Measurements from ENCODE around the gene MIER3.

MIER3 gene

DNA sequence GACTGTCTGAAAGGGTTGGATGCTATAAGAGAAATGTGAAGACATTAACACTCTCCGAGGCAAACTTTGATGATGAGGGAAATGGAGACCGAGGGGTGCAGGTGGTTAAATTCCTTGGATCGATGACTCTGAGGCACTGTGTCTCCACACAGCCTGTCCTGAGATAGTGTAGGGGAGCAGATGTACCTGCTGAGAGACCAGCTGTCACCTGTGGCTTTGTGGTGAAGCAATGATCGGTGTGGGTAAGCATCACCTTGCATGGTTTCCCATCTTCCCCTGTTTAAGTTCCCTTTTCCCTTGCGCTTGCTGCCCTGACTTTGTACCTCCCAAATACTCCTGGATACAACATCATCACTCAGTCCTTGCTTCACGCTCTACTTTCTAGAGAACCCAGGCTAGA, 9.8 kb upstream of the MIER3 start:
- in situ Hi-C loops (cut with MboI; ENCODE audit: low sequenced_read_pairs), result no loop called here

DNA sequence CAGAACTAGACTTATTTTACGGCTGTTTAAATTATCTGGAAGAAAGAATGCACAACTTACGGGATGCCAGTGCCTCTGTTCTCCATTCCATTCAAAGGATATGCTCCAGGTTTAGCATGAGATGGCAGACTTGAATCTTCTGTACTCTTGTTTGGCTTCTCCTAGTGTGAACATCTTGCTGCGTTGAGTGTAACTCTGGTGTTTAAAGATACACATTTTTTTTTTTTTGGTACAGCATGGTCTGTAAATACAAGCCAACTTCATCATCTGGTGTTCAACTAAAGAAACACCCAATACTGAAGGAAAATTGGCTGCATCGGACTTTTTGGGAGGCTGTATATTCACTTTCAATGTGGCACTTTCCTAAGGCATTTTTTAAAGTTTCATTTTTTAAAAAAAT, 7.4 kb upstream of the MIER3 start:
- in situ Hi-C loops (cut with MboI; ENCODE audit: low sequenced_read_pairs), result no loop called here

DNA sequence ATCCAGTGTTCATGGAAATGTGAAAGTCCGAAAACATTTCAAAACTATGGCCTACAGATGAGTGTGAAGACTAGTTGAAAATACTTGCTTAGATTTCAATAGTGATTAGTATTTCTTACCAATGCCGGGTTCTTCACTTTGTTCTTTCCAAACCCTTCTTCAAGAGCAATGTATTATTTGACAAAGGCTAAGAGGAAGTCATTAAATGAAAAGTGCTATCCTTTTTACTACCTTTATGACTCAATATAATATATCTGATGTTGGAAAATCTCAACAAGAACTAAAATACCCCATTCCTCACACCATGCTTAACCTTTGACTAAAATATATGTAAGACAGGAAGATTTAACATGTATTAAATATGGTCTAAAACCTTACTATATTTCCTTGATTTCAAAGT, 6.7 kb upstream of the MIER3 start:
- in situ Hi-C loops (cut with MboI; ENCODE audit: low sequenced_read_pairs), result no loop called here

DNA sequence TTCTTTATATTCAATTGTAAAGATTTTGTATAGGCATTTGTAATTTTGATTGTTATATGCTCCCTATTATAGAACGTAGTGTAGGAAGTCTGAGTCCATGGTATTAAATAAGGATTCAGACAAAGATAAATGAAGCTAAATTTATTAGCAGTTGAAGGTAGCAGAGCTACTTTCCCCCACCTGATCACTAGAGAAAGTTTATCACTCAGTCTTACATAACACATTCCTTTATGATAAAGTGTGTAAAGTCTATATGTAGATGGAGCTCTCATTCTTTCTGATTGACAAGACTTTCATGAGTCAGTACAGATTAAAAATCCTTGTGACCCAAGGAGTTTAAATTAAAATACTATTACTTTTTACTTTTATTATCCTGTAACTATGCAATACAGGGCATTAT, 2.3 kb upstream of the MIER3 start:
- in situ Hi-C loops (cut with MboI; ENCODE audit: low sequenced_read_pairs), result no loop called here

DNA sequence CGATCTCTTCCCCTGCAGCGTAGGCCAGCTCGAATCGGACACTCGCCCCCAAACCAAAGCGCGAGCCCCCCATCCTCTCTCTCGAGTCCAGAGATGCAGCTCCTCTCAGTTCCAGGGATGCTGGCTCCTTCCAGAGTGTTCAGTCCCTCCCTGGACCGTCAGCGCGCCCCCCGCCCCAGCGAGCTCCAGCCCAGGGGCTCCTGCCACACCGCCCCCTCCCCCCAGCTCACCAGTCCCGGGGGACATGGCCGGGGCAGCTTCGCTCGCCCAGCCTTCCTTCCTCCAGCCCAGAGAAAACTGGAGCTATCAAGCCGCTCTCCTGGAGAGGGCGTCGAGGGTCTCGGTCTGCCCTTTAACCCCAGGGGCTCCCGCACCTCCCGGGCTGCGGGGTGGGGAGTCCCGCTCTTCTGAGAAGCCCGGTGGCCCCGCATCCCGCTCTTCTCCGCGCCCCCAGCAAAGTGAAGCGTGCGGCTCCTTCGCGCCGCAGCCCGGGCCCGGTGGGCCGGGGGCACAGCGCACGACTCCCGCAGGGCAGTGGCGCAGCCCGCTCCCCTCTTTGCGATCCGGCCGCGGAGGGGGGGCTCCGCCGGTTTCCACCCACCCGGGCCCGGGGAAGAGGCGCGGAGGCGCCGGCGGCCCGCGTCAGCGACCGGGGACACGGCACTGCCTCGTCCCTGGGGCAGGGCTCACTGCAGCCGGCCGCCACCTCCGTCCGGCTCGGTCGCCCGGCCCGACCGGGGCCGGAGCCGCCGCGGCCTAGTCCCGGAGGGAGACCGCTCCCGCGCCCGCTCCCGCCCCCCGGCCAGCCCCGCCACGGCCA, 587 bp downstream of the MIER3 start:
- in situ Hi-C loops (cut with MboI; ENCODE audit: low sequenced_read_pairs), result no loop called here

DNA sequence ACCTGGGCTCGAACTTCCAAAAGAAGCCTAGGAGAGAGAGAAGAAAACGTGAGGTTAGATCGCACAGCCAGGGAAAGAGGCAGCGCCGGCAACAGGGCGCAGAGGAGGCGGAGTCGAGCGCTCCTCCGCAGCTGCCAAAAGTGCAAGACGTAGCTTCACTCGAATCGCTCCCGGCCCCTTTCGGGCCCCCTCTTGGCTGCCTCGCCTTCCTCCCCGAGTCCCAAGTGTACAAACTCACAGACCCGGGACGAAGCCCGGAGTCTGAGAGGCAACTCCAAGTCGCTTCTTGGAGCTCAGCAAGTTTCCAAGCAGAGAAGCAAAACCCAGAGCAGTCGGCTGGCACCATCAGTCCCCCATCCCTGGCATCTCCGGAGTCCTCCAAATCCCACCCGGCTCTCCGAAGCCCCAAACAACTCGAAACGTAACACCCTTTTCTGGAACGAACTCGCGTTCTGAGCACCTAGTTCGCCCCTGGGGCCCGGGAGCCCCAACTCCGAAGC, 1.2 kb downstream of the MIER3 start:
- in situ Hi-C loops (cut with MboI; ENCODE audit: low sequenced_read_pairs), result no loop called here

DNA sequence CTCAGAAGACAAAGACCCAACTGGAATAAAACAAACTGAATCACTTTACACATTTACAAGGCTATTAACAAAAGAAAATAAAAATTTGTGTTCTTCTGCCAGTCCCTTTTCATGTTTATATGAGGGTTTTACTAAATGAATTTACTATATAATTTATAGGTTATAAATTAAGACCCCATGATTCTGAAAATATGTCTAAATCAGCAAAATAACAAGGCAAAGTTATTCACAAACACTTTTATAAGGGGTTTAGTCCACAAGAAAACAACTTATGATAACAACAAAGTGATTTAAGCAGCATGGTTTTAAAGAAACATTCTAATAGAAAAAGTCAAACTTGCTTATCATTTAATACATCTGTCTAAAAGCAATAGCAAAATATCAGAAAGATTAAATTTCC, 4.9 kb downstream of the MIER3 start:
- in situ Hi-C loops (cut with MboI; ENCODE audit: low sequenced_read_pairs), result loop anchor here (25.0 kb wide), 1 partner anchor 265 kb away; no protein-coding TSS in a partner anchor

DNA sequence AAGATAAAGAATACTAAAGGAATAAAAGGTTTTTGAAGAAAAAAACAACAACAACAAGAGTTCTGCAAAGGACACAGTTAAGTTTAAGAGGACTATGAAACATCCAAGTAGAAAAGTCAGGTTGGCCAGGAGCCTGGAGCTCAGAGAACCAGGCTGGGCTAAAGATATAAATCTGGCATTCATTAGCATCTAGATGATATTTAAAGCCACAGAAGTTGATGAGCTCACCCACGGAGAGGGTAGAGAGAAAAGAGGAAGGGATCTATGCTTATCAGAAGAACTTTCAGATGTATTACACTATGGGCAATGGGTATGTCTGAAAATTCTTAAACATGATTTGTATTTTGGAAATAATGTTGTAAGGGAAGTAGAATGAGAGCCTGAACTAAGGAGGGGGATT, 9.9 kb downstream of the MIER3 start:
- in situ Hi-C loops (cut with MboI; ENCODE audit: low sequenced_read_pairs), result loop anchor here (25.0 kb wide), 1 partner anchor 270 kb away; no protein-coding TSS in a partner anchor

DNA sequence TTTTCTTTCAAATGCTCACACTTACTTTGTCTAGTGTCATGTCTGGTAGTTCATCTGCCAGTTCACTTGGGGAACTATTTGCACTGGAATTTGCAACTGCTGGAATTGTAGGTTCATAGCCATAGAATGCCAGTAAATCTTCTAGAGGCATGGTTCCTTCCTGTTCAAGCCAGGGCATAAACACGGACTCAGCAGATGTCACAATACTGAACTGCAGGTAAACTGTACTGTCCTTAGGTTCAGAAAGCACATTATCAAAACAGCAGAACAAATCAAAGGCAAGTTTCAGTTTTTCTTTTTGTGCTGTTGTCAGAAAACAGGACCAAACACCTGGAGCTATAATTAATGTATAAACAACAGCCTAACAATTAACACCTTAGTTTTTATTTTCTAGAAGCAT, 13.1 kb downstream of the MIER3 start:
- in situ Hi-C loops (cut with MboI; ENCODE audit: low sequenced_read_pairs), result loop anchor here (25.0 kb wide), 1 partner anchor 273 kb away; no protein-coding TSS in a partner anchor

DNA sequence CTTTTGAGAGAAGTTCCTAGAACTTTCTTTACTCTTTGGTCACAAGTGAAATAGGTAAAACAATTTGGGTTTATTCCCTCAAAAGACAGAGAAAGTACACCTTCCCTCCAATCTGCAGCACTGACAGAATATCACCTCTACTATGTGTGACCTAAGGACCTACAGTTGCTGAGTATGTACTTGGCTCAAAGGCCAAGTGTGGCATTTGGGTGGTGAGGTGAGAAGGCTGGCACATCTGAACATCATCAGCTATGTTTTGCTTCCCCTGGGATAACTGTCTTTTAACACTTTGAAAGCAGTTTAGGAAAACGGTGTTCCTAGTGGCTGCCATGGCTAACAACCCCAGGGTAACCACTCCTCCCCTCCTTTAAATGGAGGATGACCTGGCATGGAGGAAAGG, 17.6 kb downstream of the MIER3 start:
- in situ Hi-C loops (cut with MboI; ENCODE audit: low sequenced_read_pairs), result loop anchor here (25.0 kb wide), 1 partner anchor 278 kb away; no protein-coding TSS in a partner anchor

DNA sequence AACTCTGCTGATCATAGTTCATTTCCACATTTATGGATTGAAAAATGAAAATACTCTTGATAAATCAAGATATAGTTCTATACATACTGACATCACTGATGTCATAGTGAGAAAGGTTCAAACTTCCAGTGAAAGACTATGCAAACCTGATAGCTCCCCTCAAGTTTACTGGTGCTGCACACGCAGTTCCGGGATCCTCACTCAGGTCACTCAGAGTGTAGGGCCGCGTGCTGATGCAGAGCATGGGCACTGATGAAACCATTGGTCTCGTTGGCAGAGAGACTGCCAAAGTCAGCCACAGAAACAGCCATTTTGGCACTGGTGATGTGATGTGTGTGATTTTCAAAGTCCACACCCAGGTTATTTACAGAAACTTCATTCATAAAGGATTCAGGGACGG, 29.0 kb downstream of the MIER3 start:
- in situ Hi-C loops (cut with MboI; ENCODE audit: low sequenced_read_pairs), result no loop called here

DNA sequence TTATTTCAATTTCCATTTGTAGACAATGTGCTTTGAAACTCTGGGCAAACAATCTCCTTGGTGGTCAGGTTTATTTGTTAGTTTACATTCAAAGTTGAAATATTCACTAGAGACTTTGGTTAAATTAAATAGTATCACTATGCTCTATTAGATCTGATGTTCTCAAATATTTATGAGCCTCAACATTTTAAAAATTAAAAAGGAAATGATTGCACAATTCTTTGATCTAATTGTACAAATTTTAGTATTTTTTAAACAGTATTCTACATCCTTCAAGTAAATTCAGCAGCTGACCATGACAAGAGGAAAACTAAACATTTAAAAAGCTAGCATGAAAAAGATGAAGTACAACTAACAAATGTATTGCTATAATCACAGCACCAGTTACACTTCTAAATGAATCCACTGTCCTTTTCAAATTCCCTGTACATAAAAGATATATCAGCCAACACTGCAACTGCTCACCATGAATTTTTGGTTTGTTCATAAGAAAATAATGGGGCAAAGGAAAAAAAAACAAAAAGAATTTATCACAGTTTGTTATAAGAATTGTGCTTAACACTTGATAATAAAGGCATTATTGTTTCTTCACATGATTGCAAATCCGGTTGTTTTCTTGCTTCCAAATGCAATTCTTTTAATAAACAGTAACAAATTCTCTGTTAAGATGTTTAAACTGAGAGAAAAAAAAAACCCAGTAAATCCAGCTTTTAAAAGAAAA, 31.8 kb downstream of the MIER3 start:
- in situ Hi-C loops (cut with MboI; ENCODE audit: low sequenced_read_pairs), result no loop called here

DNA sequence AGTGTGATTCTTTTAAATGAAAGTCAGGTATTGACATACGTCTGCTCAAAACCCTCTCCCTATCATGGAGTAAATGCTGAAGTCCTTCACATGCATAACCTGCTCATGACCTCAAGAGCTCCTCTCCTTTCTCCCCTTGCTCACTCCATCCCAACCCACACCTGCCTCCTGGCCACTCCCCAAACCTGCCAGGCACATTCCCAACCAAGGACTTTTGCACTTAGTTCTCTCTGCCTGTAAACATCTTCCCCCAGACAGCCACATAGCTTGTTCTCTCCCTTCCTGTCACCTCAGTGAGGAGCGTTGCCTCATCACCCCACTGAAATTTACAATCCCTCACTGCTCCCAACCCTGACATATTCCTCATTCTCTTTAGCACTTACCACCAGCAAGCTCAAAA, 33.9 kb downstream of the MIER3 start:
- in situ Hi-C loops (cut with MboI; ENCODE audit: low sequenced_read_pairs), result no loop called here

DNA sequence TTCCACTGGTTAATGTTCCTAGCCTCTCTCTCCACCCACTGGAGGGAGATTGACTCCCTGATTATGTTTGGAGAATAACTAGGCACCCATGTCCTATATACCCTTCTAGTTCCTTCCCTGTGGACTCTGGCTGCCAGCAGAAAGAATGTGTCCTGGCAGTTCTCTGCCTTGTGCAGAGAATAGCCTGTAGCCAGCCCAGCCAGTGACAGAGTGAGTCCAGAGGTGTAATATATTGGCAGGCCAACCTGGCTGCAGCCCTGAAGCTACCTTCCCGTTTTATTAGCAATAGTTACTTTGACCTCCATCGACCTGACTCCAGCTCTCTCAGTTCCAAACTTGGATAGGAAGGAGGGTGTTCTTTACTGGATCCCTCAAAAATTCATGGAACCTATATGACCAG, 34.4 kb downstream of the MIER3 start:
- in situ Hi-C loops (cut with MboI; ENCODE audit: low sequenced_read_pairs), result no loop called here

DNA sequence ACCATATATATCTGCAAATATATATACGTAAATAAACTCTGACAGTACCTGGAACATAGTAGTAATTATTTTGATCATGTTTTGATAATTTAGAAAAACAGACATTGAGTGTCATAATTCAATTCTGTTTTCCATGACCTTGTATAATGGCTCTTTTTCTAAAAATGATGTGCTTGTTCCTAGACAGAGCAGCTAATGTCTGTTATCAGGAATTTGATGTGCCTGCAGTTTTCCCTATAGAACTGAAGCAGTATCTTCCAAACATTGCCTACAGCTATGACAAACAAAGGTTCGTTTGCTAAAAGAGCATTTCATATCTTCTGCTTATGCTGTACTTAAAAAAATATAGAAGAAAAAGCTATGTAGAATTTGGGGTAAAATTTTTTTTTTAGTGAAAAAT, 37.2 kb downstream of the MIER3 start:
- in situ Hi-C loops (cut with MboI; ENCODE audit: low sequenced_read_pairs), result no loop called here

DNA sequence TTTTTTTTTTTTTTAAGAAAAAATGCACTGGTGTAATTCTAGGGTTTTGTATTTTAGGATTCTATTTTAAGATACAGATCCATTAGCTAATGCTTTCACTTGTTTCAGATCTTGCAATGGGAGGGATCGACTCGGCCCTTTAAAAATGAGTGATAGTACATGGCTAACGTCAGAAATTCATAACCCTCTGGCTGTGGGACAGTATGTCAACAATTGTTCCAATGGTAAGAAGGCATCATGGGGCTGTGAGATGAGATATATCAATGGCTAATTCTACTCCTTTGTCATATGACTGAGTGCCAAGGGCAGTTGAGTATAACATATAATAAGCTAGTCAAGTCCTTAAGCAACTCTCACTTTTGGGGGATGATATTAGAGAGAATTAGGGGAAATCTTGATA, 38.2 kb downstream of the MIER3 start:
- in situ Hi-C loops (cut with MboI; ENCODE audit: low sequenced_read_pairs), result no loop called here

DNA sequence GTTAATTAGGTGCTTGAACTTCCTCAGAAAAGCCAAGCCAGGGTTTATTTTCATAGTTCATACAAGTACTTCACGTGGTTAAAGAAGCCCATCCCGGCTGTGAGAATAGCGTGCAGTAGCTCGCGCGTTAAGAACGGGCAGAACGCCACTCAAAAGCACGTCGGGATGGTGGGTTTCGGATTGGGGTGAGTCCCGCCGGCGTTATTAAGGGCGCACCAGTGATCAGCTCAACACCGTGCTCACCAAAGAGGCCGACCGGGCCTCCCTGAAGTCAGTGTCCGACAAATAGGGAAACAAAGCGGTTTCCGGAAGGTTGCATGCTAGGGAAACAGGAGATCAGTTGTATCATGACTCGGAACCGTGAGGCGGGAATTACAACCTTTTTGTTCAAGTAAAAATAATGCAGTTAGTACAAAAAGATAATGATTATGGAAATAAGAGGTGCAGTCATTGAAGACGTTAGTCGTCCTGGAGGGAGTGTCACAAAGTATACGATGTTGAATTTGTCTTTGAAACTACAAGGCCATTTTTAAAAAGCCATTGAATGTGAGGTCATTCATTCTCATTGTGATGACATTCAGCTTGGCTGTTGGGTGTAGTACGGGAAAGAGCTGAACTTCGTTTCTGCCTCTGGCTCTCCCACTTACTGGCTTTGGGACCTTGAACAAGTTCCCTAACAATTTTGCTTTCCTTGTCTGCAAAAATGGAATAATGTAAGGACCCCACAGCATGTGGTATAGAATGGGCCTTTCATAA, 41.5 kb downstream of the MIER3 start:
- in situ Hi-C loops (cut with MboI; ENCODE audit: low sequenced_read_pairs), result no loop called here

DNA sequence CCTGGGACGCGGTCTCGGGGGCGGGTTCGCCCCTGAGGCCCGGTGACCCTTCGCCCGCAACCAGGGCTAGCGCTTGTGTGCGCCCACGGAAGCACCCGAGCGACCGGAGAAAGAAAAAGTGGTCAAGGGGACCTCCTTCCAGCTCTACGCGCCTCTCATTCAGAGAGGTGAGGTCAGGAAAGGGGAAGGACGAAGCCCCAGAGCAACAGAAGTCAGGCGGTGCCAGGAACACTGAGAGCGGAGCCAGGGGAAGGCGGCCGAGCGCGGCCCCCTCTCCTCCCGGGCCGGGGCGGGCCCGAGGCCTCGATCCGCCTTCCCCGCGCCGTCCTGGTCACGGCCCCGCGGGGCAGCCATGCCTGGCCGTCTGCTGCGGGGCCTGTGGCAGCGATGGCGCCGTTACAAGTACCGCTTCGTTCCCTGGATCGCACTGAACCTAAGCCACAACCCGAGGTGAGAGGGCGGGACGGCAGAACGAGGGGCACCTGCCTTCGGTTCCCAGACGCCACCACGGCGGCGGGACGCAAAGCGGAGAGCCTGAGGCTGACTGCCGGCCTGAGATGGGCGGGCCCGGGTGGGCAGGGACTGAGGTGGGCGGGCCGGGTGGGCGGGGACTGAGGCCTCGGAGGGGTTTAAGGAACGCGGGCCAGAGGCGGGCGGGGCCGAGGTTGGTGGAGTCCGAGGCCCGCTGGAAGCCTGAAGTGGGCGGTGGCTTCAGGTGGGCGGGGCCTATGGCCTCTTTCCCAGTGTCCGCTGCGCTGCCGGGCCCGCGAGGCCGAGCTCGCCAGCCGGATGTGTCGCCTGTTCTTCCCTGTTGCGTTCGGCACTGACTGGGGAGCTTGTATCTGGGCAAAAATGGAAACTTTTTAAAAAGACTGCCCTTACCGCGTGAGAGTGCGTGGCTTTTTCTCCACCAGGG, 42.4 kb downstream of the MIER3 start, which contains the start of gene SETD9:
TSS of gene SETD9 (plus strand) at position 303 of the 916 bp plus-strand sequence. CDS start at position 353, 50 bp downstream.
- in situ Hi-C loops (cut with MboI; ENCODE audit: low sequenced_read_pairs), result no loop called here

DNA sequence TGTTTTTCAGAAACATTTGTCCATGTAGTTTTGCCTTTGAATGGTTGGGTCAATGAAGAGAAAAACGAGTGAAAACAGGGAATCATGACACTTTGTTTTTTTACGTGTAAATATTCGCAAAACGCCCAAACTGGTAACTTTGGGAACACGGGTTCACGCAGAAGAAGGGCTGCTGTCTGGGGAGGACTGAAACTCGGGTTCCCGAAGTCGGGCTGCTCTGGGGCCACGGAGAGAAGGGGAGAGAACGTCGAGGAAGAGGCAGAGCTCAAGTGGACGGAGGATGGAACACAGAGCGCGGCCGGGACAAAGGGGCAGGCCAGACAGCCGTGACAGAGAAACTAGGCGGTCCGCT, 43.0 kb downstream of the MIER3 start:
- in situ Hi-C loops (cut with MboI; ENCODE audit: low sequenced_read_pairs), result no loop called here

DNA sequence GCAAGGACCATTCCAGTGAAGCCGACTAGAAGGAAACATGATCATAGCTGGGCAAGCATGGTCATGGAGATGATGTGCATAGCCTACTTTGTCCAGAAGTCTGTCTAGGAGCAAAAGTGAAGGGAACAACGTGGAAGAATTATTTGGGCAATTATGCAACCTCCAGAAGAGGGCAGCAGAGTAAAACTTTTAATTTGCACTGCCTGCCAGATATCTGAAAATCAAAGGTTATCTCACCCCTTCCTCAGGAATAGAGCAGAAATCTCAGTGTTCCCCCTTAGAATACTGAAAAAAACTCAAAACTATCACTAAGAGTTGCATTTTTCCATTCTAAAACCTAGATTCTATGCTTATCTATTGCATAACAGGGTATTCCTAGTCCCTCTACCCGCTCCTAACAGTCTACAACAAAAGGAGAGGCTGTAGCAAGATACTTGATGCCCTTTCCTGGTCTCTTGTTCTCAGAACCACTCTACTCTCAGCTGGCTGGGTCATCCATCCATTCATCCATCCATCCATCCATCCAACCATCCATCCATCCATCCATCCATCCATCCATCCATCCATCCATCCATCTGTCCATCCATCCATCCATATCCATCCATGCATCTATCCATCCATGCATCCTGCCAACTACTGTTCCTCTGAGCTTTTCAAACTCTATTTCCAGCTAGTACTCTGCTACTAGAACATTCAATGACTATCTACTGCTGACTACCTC, 50.9 kb downstream of the MIER3 start:
- in situ Hi-C loops (cut with MboI; ENCODE audit: low sequenced_read_pairs), result no loop called here
